ENCODE measurements around the gene PRKCG. TPM values are rescaled to one million over a fixed set of nuclear protein-coding genes. Genes with fewer than 3 reads are reported as not detected.
"Not testable (repeated sequence)": the region's sequence is repeated elsewhere in the genome, so short reads cannot be mapped to it uniquely, and the experiment has no call there.

Gene PRKCG
- total and polyA plus RNA-seq, 3 experiments from 2014 or later: not detected

DNA sequence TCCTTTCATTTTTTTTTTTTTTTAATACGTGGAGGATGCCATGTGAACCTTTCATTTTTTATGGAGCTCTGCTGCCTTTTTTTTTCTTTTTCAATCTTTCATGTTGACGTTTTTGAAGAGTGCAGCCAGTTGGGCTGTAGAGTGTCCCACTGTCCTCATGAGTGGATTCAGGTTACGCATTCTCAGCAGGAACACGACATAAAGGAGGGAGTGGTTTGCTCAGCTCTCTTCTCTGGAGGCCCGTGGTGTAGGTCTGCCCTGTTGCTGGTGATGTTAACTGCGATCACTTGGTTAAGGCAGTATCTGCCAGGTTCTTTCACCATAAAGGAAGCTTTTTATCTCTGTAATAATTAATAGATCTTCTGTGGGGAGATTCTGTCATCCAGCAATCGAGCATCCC is 54.0 kb downstream of the PRKCG start:
- Histone ChIP-seq H3K9me3 (ENCODE audit: low read length) (no peaks in the 10 kb centered on the region), H3K27ac (ENCODE audit: low read depth, low read length) (no peak overlapping the region), H3K36me3 (ENCODE audit: insufficient read depth, low read length) (no peaks in the 10 kb centered on the region), H3K4me1 (ENCODE audit: insufficient read depth, low read length) (no peaks in the 10 kb centered on the region), H3K27me3 (ENCODE audit: insufficient read depth, low read length, poor library complexity, severe bottlenecking) (no peaks in the 10 kb centered on the region), H3K4me3 (ENCODE audit: low read length) (no peak overlapping the region)
- no peaks in the 10 kb centered on the region for H3K36me3 Mint-ChIP-seq
- H3K27ac Mint-ChIP-seq: no peak overlapping the region
- ChIA-PET POLR2A (no interaction called here), CTCF (no interaction called here)
- H3K27me3 Mint-ChIP-seq: peaks cover 27 to 33% of the 10 kb centered on the region in 2 donors
- H3K9me3 Mint-ChIP-seq: peaks cover 0 to 4% (median 0%) of the 10 kb centered on the region in 5 donors
- DNase-seq: no peak
- H3K4me1 Mint-ChIP-seq: no peaks in the 10 kb centered on the region
- H3K4me3 Mint-ChIP-seq: no peak overlapping the region

- ChIA-PET POLR2A (no interaction called here), CTCF (no interaction called here)
- no peak for DNase-seq
- no peaks in the 10 kb centered on the region for H3K4me1 Mint-ChIP-seq
- H3K9me3 ChIP-seq (ENCODE audit: low read length): no peaks in the 10 kb centered on the region
- H3K36me3 Mint-ChIP-seq: no peaks in the 10 kb centered on the region
- peaks cover 37 to 76% of the 10 kb centered on the region in 2 donors for H3K27me3 Mint-ChIP-seq
- H3K27ac ChIP-seq (ENCODE audit: low read depth, low read length): no peak overlapping the region
- no peak overlapping the region for H3K4me3 ChIP-seq (ENCODE audit: low read length)
- no peaks in the 10 kb centered on the region for H3K27me3 ChIP-seq (ENCODE audit: insufficient read depth, low read length, poor library complexity, severe bottlenecking)
- H3K9me3 Mint-ChIP-seq: peaks cover 0 to 7% (median 0%) of the 10 kb centered on the region in 5 donors
- H3K27ac Mint-ChIP-seq: no peak overlapping the region
- H3K4me1 ChIP-seq (ENCODE audit: insufficient read depth, low read length): no peaks in the 10 kb centered on the region
- no peak overlapping the region for H3K4me3 Mint-ChIP-seq
- no peaks in the 10 kb centered on the region for H3K36me3 ChIP-seq (ENCODE audit: insufficient read depth, low read length)
Observed at GRCh38 chr19:53942001-53942786, 60.2 kb downstream of the PRKCG start.

DNA sequence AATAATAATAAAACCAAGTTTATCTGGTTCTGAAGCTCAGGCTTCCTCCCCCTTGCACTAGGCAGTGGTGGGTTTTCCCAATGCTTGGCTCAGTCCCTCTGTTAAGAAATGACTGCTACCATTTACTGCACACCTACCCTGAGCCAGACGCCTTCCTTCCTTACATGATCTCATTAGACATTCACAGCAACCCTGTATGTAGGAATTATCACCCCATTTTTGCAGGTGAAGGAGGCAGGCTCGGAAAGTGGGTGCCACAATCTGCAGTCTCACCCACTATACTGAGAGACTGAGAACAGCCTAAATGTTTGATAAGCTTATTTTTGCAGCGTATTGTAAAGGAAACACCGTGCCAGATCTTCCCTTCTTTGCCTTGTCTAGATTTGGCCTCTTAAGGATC is 62.4 kb downstream of the PRKCG start:
- Mint-ChIP-seq H3K4me1 (no peaks in the 10 kb centered on the region), H3K27ac (no peak overlapping the region), H3K36me3 (no peaks in the 10 kb centered on the region), H3K4me3 (no peak overlapping the region), H3K9me3 (peaks cover 0 to 7% (median 2%) of the 10 kb centered on the region in 5 donors), H3K27me3 (peaks cover 31 to 67% of the 10 kb centered on the region in 2 donors)
- H3K36me3 ChIP-seq (ENCODE audit: insufficient read depth, low read length): no peaks in the 10 kb centered on the region
- no peaks in the 10 kb centered on the region for H3K9me3 ChIP-seq (ENCODE audit: low read length)
- H3K4me1 ChIP-seq (ENCODE audit: insufficient read depth, low read length): no peaks in the 10 kb centered on the region
- H3K27ac ChIP-seq (ENCODE audit: low read depth, low read length): no peak overlapping the region
- POLR2A ChIA-PET: no interaction called here
- H3K27me3 ChIP-seq (ENCODE audit: insufficient read depth, low read length, poor library complexity, severe bottlenecking): no peaks in the 10 kb centered on the region
- no peak for DNase-seq
- CTCF ChIA-PET: no interaction called here
- no peak overlapping the region for H3K4me3 ChIP-seq (ENCODE audit: low read length)

DNA sequence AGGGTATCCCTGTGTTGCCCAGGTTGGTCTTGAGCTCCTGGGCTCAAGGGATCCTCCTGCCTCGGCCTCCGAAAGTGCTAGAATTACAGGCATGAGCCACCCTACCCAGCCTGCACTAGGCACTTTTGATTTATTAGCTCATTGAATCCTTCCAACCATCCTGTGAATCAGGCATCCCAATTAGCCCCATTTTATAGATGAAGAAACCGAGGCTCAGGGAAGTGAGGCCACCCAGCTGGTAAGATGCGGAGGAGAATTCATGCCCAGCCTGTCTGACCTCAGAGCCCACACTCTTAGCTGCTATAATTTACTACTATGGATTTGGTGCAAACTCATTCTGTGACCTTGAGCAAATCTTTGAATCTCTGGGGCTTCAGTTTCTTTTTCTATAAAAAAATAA is 62.9 kb downstream of the PRKCG start:
- Mint-ChIP-seq H3K36me3 (no peaks in the 10 kb centered on the region), H3K4me1 (no peaks in the 10 kb centered on the region), H3K4me3 (no peak overlapping the region), H3K27ac (peak overlapping the region in 1 of 8 donors; percentile 46), H3K27me3 (peaks cover 27 to 62% of the 10 kb centered on the region in 2 donors), H3K9me3 (peaks cover 0 to 7% (median 2%) of the 10 kb centered on the region in 5 donors)
- no peaks in the 10 kb centered on the region for H3K4me1 ChIP-seq (ENCODE audit: insufficient read depth, low read length)
- ChIA-PET CTCF (no interaction called here), POLR2A (no interaction called here)
- DNase-seq: no peak
- no peaks in the 10 kb centered on the region for H3K36me3 ChIP-seq (ENCODE audit: insufficient read depth, low read length)
- no peaks in the 10 kb centered on the region for H3K9me3 ChIP-seq (ENCODE audit: low read length)
- H3K27me3 ChIP-seq (ENCODE audit: insufficient read depth, low read length, poor library complexity, severe bottlenecking): no peaks in the 10 kb centered on the region
- H3K27ac ChIP-seq (ENCODE audit: low read depth, low read length): no peak overlapping the region
- H3K4me3 ChIP-seq (ENCODE audit: low read length): no peak overlapping the region

DNA sequence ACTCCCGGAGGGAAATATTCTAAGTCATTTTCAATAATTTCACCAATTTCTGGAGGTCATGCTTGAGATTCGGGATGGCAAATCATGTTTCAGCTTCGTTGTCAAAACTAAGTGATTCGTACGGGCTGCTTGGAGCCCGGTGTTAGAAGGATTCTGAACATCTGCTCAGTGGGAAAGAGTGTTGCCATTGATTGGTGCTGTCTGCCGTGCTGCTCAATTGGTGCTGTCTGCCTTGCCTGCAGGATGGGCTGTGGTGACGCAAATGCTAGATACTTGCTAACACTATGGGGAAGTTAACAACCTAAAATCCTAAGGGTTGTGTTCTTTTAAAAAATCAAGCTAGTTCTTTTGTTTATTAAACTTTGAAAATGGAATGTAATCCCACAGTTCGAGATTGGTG is 63.4 kb downstream of the PRKCG start:
- Mint-ChIP-seq H3K4me3 (no peak overlapping the region), H3K36me3 (no peaks in the 10 kb centered on the region), H3K4me1 (no peaks in the 10 kb centered on the region), H3K27ac (peak overlapping the region in 1 of 8 donors; percentile 46), H3K9me3 (peaks cover 0 to 7% (median 2%) of the 10 kb centered on the region in 5 donors), H3K27me3 (peaks cover 25 to 57% of the 10 kb centered on the region in 2 donors)
- Histone ChIP-seq H3K36me3 (ENCODE audit: insufficient read depth, low read length) (no peaks in the 10 kb centered on the region), H3K27me3 (ENCODE audit: insufficient read depth, low read length, poor library complexity, severe bottlenecking) (no peaks in the 10 kb centered on the region), H3K27ac (ENCODE audit: low read depth, low read length) (no peak overlapping the region), H3K9me3 (ENCODE audit: low read length) (no peaks in the 10 kb centered on the region), H3K4me3 (ENCODE audit: low read length) (no peak overlapping the region), H3K4me1 (ENCODE audit: insufficient read depth, low read length) (no peaks in the 10 kb centered on the region)
- CTCF ChIA-PET: no interaction called here
- POLR2A ChIA-PET: no interaction called here
- DNase-seq: no peak

DNA sequence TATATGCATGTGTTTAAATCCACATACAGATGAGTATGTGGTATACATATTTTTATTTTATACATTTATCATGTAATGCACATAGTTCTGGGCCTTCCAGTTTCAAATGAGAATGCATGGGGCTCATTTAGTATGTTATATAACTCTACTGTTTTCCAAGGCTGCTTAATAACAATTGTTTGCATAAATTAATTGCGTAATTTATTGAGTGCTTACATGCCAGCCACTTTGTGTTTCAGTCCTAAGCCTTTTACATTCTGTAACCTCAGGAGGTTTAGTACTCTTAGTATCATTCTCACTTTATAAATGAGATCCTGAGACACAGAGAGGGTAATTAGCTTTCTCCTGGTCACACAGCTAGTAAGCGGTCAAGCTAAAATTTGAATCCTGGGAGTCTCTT is 64.0 kb downstream of the PRKCG start:
- ChIA-PET CTCF (no interaction called here), POLR2A (no interaction called here)
- Histone ChIP-seq H3K4me1 (ENCODE audit: insufficient read depth, low read length) (no peaks in the 10 kb centered on the region), H3K4me3 (ENCODE audit: low read length) (no peak overlapping the region), H3K27ac (ENCODE audit: low read depth, low read length) (no peak overlapping the region), H3K36me3 (ENCODE audit: insufficient read depth, low read length) (no peaks in the 10 kb centered on the region), H3K9me3 (ENCODE audit: low read length) (no peaks in the 10 kb centered on the region), H3K27me3 (ENCODE audit: insufficient read depth, low read length, poor library complexity, severe bottlenecking) (no peaks in the 10 kb centered on the region)
- no peaks in the 10 kb centered on the region for H3K36me3 Mint-ChIP-seq
- no peaks in the 10 kb centered on the region for H3K4me1 Mint-ChIP-seq
- no peak for DNase-seq
- peaks cover 23 to 54% of the 10 kb centered on the region in 2 donors for H3K27me3 Mint-ChIP-seq
- peaks cover 0 to 7% (median 2%) of the 10 kb centered on the region in 5 donors for H3K9me3 Mint-ChIP-seq
- no peak overlapping the region for H3K27ac Mint-ChIP-seq
- no peak overlapping the region for H3K4me3 Mint-ChIP-seq

DNA sequence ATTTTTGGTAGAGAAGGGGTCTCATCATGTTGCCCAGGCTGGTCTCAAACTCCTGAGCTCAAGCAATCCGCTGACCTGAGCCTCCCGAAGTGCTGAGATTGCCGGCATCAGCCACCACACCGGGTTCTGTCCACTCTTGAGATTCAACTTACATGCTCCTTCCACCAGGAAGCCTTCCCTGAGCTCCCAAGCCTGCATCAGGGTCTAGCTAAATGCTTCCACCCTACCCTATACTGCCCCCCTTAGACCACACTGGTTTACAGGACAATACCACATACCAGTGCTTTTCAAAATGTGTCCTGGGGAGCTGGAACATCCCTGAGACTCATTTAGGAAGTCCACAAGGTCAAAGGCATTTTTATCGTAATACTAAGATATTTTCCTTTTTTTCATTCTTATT is 65.6 kb downstream of the PRKCG start:
- POLR2A ChIA-PET: no interaction called here
- Mint-ChIP-seq H3K9me3 (peaks cover 0 to 6% (median 2%) of the 10 kb centered on the region in 5 donors), H3K27me3 (peaks cover 19 to 45% of the 10 kb centered on the region in 2 donors), H3K4me3 (no peak overlapping the region), H3K27ac (no peak overlapping the region), H3K4me1 (no peaks in the 10 kb centered on the region), H3K36me3 (no peaks in the 10 kb centered on the region)
- Histone ChIP-seq H3K27ac (ENCODE audit: low read depth, low read length) (no peak overlapping the region), H3K4me3 (ENCODE audit: low read length) (no peak overlapping the region), H3K9me3 (ENCODE audit: low read length) (no peaks in the 10 kb centered on the region), H3K4me1 (ENCODE audit: insufficient read depth, low read length) (no peaks in the 10 kb centered on the region), H3K27me3 (ENCODE audit: insufficient read depth, low read length, poor library complexity, severe bottlenecking) (no peaks in the 10 kb centered on the region), H3K36me3 (ENCODE audit: insufficient read depth, low read length) (no peaks in the 10 kb centered on the region)
- CTCF ChIA-PET: interaction anchor here (0.6 kb wide), 1 partner anchor 108 kb away, joined by 3 read pairs; no protein-coding TSS in a partner anchor
- no peak for DNase-seq

GRCh38 chr19:53948611-53949010 is 66.6 kb downstream of the PRKCG start:
- H3K27me3 ChIP-seq (ENCODE audit: insufficient read depth, low read length, poor library complexity, severe bottlenecking); H3K4me1 Mint-ChIP-seq; H3K27ac ChIP-seq (ENCODE audit: low read depth, low read length); H3K4me3 ChIP-seq (ENCODE audit: low read length); H3K4me1 ChIP-seq (ENCODE audit: insufficient read depth, low read length); DNase-seq; H3K27ac Mint-ChIP-seq; H3K9me3 ChIP-seq (ENCODE audit: low read length); H3K36me3 Mint-ChIP-seq; CTCF ChIA-PET; POLR2A ChIA-PET; H3K36me3 ChIP-seq (ENCODE audit: insufficient read depth, low read length); H3K4me3 Mint-ChIP-seq; H3K9me3 Mint-ChIP-seq: not testable (repeated sequence)
- H3K27me3 Mint-ChIP-seq: peaks cover 16 to 38% of the 10 kb centered on the region in 2 donors

Data from CD8-positive, alpha-beta memory T cell (primary cell).